PC-3 (cell line): ENCODE data around the gene MIDN.

Source experiments
- CTCF ChIP-seq: fragments of 300-600 bp; sonication (generic); conservative IDR thresholded peaks from 2 replicates; pipeline ENCODE4 v1.5.1; 2017; ENCODE audit warnings: antibody characterized with exemption, low read depth, mild to moderate bottlenecking, low read length
- EZH2phosphoT487 ChIP-seq: fragments of 300-600 bp; sonication (generic); IDR thresholded peaks from 2 replicates; pipeline ENCODE4 v1.6.1; 2018; ENCODE audit warnings: mild to moderate bottlenecking, antibody characterized with exemption, low read length, borderline replicate concordance

GRCh38 chr19:1307755-1308303 lies 59.4 kb downstream of the MIDN start:
- TF ChIP-seq CTCF, result no peak
- TF ChIP-seq EZH2phosphoT487, result no peak
